Epidermal melanocyte (primary cell): ENCODE results near the gene GPHA2.

Experiments
- DNase-seq: peaks from one replicate; pipeline ENCODE4 v3.0.0; 2011; ENCODE audit warnings: low spot score; ENCODE audit not compliant: insufficient read length

Gene GPHA2

DNA sequence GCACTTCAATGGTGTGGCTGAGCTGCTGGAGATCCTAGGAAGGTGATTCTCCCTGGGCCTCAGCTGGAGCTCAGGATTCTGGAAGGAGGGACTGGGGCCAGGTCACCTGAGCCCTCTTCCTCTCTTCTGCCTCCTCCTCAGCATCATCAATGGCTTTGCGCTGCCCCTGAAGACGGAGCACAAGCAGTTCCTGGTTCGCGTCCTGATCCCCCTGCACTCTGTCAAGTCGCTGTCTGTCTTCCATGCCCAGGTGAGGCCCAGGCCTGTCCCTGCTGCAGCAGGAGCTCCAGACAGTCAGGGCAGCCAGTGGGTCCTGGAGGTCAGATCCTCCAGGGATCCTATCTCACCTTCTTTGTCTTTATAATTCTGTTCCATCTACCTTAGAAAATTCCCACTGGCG lies 5.4 kb downstream of the GPHA2 start:
- no peak for DNase-seq

- DNase-seq = no peak
Measured at GRCh38 chr11:64929625-64930024, 6.1 kb downstream of the GPHA2 start.

- DNase-seq = no peak
Measured at GRCh38 chr11:64928957-64929356, 6.7 kb downstream of the GPHA2 start.

DNA sequence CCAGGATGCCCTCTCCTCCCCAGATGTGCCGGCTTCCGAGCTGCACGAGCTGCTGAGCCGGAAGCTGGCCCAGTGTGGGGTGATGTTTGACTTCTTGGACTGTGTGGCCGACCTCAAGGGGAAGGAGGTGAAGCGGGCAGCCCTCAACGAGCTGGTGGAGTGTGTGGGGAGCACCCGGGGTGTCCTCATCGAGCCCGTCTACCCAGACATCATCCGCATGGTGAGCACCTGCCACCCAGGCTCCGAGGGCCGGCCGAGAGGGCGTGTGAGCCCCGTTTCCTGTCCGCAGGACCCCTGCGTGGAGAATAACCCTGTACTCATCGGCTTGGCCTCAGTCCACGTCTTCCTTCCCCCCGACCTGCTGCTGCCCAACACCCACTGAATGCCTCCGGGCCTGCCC lies 9.0 kb downstream of the GPHA2 start:
- DNase-seq = no peak

DNA sequence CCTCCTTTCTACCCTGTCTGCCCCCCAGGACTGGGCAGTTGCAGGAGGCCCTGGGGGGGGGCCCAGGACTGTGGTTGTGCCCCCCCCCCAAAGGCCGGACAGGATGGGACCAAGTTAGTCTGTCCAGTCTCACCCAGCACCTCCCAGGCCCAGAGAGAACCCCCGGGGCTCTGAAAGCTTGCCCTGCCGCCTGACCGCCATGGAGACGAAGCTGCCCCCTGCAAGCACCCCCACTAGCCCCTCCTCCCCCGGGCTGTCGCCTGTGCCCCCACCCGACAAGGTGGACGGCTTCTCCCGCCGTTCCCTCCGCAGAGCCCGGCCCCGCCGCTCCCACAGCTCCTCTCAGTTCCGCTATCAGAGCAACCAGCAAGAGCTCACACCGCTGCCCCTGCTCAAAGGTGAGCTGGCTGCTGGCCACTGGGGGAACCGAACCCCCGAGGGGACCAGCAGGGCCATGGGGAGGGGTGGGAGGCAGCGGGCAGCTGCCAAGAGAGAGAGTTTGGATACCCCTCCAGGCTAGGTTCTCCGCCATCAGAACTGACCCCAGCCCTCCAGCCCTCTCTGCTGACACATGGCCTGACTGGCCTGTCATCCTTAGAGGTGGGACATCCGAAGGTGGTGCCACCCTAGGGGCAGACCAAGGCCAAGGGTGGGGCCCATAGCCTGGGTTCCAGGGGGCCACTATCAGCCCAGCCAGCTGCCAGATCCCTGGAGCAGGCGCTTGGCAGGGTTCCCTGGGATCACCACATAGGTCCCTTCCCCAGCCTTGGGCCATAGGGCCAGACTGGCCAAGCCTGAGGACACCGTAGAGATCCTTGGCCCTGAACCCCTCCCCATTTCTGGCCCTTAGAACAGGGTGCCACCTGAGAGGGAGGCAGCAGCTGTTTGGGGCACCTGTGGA lies 9.9 kb downstream of the GPHA2 start:
- no peak for DNase-seq

DNA sequence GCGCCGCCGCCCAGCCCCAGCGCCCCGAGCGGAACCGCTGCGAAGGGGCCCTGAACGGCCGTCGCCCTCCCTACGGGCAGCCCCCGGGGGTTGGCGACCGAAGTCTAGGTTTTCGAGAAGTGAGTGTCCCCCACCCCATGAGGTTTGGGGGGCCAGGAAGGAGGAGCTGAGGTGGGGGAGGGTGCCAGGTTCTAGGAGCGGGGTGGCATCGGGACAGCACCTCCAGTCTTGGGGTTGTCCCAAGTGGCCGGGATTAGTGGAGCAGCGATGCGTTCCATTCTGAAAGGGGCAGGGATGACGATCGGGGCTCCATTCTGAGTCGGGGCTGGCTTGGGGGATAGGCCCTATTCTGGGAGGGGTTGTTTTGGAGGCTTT lies 10.8 kb downstream of the GPHA2 start:
- DNase-seq = no peak

GRCh38 chr11:64923944-64924909 lies 11.5 kb downstream of the GPHA2 start, which contains the start of gene PPP2R5B:
PPP2R5B (plus strand) TSS chr11:64924689; CDS start chr11:64925735, 1,046 bp downstream.
- peak; percentile 98 for DNase-seq

GRCh38 chr11:64923151-64923661 lies 12.5 kb downstream of the GPHA2 start:
- DNase-seq = no peak

GRCh38 chr11:64921384-64921783 lies 14.3 kb downstream of the GPHA2 start:
- DNase-seq = no peak

GRCh38 chr11:64920124-64920523 lies 15.6 kb downstream of the GPHA2 start:
- DNase-seq = no peak

DNA sequence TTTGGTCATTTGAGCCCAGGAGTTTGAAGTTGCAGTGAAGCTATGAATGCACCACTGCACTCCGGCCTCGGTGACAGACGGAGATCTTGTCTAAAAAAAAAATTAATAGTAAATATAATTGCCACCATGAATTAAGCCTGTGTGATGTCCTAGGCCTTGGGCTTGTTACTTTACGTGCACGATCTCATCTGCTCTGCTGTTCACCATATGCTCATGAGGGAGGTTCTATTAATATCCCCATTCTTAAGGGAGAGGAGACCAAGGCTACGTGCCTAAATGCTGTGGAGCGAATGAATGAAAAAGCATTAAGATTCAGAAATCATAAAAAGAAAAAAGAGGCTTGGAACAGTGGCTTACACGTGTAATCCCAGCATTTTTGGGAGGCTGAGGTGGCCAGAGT lies 16.1 kb downstream of the GPHA2 start:
- peak; percentile 4 for DNase-seq

DNA sequence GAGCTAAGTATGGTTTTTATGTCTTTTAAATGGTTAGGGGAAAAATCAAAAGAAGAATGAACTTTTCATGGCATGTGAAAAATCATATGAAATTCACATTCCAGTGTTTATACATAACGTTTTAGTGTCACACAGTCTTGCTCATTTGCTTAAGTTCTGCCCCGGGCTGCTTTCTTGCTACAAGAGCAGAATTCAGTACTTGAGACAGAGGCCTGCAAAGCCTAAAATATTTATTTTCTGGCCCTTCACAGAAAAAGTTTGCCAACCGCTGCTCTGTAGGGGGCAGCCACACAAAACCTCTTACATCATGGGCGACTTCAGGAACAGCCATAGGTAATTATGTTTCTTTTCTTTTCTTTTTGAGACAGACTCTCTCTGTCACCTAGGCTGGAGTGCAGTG lies 17.7 kb downstream of the GPHA2 start:
- no peak for DNase-seq

- no peak for DNase-seq
Measured at GRCh38 chr11:64917663-64917995, 18.1 kb downstream of the GPHA2 start.

DNA sequence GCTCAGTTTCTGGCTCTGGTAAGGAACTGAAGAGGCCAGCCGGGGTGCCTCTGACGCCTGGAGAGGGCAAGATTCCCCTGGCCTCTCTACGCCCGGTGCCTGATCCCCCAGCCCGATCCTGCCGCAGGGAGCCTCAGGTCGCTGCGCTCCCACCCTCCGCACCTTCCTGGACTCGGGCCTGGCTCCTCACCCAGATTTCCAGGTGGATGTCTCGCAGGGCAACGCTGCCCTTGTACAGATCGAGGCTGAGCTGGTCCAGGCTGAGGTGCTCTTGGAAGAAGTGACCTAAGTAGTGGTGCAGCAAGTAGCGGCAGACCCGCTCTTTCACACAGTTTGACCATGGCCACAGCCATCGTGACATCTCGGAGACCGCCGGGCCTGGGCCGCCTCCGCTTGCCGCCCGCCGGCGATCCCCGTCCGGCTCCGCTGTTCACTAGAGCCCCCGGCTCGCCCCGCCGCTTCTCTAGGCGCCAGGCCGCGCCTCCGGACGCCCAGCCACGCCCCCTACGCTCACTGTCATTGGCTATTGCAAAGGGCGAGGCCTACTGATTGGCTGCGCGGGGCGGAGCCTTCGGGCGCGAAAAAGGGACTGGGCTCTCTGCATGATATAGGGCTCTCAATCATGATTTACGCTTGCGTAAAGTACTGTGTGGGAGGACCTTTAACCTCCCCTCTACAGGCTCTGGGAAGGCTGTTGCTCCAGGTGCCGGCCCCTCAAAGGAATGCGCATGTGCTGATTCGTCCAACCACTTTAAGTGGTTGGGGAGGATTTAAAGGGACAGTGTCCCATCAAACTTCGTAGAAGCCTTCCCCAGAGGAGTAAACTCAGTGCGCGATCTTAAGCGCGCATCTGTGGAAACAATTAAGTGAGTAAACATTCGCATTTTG lies 18.7 kb downstream of the GPHA2 start, which contains the start of gene ATG2A:
Gene ATG2A (minus strand): TSS at position 435 of the 888 bp plus-strand sequence. CDS start 74 bp downstream, at position 361.
- DNase-seq = peak; percentile 98

- no peak for DNase-seq
Measured at GRCh38 chr11:64916040-64916774, 19.5 kb downstream of the GPHA2 start.

- DNase-seq = no peak
Measured at GRCh38 chr11:64915376-64915887, 20.3 kb downstream of the GPHA2 start.

DNA sequence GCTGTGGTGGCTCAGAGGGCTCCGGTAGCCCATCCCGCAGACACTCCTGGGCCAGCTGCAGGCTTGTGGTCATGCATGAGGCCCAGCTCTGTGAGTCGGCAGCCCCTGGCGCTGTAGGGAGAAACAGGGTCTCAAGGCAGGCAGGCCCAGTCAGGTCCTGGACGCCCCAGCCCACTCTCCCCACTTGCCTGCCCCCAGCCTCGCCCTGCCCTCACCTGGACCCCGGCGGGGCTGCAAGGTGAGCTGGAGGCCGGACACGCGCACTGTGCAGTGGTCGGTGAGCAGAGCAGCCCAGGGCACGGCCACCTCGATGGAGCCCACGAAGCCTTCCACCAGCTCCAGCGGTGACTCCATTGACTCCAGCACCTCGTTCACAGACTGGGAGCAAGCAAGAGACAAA lies 21.6 kb downstream of the GPHA2 start:
- DNase-seq = no peak

GRCh38 chr11:64913171-64913727 lies 22.4 kb downstream of the GPHA2 start:
- no peak for DNase-seq

DNA sequence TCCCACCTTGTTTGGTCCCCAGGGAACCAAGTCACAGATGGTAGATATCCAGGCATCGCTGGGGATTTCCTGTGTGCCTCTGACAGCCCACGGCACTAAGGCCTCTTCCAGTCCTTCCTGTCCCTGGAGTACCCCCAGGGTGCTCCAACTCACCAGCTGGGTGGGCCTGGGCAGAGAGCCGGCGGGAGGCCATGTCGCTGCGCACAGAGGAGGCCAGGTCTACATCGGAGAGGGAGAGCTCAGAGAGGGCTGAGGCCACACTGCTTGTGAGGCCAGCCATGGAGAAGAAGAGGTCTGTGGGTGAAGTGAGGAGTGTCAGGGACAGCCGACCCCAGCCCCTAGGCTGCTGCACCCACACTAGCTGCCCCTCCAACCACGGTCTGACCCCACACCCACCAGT lies 24.0 kb downstream of the GPHA2 start:
- DNase-seq = no peak

DNA sequence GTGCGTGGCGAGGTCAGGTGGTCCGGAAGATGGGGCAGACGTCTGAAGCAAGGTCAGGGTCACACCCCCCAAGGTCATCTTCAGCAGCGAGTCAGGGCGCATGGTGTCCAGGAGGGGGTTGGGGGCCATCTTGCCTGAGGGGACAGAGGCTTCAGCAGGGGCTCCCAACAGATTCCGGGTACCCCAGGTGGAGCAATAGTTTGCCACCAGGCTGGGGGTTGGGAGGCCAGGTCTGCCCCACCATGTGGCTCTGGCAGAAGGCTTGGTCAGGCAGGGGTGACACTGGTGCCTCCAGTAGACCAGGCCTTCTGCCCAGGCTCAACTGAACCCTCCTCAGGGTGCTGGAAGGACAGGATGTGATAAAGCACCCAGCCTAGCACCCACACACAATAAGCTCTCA lies 24.6 kb downstream of the GPHA2 start:
- DNase-seq = no peak
